NCI-H446 treated with DMSO at 0.1 percent for 48 hours (cell line): ENCODE measurements around the gene GFRA1.

Source experiments
- DNase-seq: peaks from one replicate; lab custom pipeline; 2025; lab: John Stamatoyannopoulos, UW

Gene GFRA1

DNA sequence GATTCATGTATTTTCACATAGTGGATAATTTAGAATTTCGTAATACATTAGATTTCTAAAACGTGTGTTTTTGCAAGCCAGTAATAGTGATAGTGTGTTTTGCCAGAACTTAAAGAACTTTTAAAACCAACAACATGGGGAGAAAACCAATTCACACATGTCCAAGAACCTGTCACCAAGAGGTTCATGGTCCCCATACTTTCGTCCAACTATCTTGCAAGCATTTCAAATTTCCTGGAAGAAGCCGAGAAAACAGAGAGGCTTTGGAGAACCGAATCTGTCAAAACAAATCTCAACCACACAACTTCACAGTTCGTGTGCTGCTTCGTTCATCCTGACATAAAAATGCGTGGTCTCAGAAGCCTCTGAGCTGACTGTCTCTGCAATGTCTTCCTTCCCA is 31.9 kb downstream of the GFRA1 start:
- DNase-seq: no peak

- DNase-seq: no peak
These were observed 32.7 kb downstream of the GFRA1 start for GRCh38 chr10:116240157-116240950.

DNA sequence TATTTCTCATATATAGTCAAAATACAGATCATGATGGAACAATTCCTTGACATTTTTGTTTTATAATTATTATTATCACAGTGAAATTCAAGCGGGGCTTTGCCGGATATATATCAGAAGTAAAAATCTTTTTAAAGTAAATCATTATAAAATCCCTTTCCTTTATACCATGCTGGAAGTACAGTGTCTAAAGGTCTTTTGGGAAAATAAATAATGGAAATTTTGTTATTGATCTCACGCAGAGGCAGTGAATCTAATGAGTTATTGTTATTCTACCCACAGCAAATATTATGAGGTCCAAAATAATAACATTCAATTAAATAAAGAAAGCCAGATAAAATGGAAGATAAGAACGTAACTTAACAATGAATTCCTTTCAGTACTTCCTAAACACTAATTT is 33.8 kb downstream of the GFRA1 start:
- DNase-seq: no peak

DNA sequence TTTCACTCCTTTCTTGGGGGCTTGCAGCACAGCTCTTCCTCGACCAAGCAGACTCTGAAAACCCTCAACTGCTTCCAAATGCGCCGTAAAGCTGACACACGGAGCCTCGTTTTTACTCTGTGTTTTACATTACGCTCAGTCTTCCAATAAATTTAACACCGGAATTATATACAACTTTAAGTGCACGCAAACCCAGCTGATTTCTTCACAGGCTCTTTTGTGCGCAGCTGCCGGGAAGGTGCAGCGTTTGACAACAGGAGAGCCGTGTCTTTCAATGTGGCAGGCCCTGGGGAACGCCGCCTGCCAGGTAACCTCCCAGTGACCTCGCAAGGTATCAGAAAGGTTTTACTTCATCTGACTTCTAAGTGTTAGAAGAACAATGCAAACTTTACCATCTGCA is 35.0 kb downstream of the GFRA1 start:
- DNase-seq: no peak

GRCh38 chr10:116237260-116237659 is 35.7 kb downstream of the GFRA1 start:
- DNase-seq: no peak

GRCh38 chr10:116233230-116233629 is 39.8 kb downstream of the GFRA1 start:
- DNase-seq: no peak

GRCh38 chr10:116232613-116233012 is 40.4 kb downstream of the GFRA1 start:
- DNase-seq: no peak

DNA sequence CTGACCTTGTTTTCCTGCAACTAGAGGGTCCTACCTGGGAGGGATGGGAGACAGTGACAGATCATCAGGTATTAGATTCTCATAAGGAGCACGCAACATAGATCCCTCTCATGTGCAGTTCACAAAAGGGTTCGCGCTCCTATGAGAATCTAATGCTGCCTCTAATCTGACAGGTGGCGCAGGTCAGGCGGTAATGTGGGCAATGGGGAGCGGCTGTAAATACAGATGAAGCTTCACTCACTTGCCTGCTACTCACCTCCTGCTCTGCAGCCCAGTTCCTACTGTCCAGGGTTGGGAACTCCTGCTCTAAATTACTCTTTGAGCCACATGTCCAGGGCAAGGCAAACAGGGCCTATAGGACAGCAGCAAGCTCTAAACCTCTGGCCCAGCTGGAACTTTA is 46.2 kb downstream of the GFRA1 start:
- no peak for DNase-seq

DNA sequence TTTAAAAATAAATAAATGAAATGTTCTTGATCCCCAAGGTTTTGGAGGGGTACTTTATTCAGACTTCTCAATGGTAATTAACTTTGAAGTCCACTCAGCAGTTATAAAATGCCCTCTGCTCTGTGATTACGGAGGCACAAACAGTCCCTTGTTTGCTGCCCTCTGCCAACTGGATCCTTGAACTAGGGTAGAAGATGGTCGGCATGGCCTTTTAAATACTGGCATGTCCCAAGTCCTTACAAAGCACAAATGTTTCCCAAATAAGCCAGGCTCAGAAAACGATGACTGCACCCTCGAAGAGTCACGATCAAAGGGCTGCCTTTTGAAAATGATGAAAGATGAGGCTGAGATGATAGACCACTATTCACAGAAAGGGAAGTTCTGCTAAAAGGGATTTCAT is 47.0 kb downstream of the GFRA1 start:
- no peak for DNase-seq

DNA sequence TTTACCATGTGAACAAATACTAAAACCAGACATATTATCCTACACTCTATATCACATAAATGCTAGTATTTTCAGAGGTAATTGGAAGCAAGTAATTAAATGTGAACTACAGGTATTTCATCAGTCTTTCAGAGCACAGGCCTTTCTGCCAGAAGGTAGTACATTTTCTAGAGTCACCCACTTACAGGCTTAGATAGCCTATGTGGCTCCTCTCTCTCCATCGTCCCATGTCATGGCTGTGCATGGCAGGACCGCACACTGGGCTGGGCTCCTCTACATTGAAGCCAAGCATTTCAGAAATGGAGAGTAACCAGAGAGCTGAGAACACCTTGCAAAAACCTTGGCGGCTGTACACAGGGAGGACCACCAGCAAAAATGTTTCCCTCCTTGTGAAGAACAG is 49.7 kb downstream of the GFRA1 start:
- DNase-seq: no peak

DNA sequence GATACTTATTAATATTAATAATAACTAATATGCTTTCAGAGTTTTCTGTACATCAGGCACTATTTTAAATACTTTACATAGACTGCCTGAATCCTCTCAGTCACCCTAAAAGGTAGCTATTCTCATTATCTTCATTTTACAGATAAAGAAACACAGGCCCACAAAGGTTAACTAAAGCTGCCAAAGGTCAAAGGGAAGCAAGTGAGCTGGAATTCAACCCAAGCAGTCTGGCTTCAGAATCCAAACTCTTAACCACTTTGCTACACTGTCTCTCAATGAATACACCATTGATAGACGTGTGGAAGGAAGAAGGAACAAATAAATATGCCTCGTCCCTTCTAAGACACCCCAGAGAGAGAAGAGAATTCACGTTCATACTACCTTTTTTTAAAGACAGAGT is 52.0 kb downstream of the GFRA1 start:
- no peak for DNase-seq

DNA sequence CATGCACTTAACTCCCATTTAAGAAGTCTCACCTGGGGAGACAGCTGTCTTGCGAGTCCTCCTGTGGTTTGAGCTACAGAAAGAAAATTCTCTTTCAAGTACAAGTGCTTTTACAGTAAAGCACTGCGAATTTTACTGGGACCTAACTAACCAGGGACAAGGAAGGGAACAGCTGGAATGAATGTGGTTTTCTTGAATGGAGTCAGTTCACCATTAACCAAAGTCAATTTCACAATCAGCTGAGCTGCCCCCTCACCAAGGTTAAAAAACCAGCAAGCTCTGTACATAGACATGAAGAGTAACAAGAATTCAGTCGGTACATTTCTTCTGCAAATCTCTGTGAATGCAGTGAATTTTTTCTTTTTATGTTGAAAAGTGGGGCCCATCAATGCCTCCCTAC is 56.3 kb downstream of the GFRA1 start:
- DNase-seq: no peak

DNA sequence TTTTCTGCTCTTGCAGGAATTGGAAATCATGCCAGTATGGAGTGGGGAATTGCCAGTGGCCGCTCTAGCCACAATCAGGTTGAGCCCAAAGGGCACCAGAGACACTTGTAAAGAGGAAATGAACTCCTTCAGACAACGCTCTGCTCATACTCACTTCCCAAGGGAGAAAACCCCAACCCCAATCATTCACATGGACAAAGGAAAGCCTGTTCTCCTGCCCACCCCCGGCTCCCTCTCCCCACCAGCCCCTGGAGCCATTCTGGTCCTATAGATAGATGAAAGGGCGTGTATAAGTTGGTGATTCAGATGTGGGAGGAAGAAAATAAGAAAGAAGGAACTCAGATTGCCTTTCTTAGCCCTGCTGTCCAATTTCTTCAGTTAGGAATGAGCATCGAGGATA is 57.4 kb downstream of the GFRA1 start:
- no peak for DNase-seq

DNA sequence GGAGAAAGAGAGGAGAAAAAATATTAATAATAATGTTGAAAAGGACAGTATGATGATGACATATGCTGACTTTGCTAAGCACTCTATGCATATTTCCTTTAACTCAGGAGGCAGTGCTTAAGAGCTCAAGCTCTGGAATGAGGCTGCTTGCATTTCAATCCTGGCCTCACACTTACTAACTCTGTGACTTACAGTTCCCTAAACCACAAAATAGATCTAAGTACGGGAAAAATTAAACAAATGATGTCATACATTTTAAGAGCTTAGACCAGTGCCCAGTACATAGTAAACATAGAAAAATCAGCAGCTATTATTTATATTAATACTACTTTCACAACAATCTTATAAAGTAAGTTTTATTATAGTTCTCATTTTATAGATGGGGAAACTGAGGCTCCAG is 61.3 kb downstream of the GFRA1 start:
- no peak for DNase-seq

GRCh38 chr10:116210588-116211346 is 62.2 kb downstream of the GFRA1 start:
- no peak for DNase-seq

DNA sequence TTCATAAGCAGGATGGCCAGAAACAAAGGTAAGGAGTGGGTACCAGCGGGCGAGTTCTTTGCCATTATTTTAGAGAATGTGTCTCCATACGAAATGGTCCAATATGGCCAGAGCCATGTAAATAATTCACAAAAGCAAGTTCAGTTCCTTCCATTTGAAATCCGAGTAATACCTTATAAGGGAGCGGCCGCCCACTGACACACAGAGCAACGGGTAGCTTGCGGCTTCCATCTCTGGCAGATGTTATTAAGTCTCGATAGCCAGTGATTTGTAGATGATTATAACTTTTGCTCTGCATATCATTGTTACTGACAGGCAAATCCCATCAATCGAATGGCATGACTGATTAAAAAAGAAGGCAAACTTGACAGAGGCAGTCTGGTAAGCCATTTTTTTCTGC is 63.2 kb downstream of the GFRA1 start:
- DNase-seq: no peak

DNA sequence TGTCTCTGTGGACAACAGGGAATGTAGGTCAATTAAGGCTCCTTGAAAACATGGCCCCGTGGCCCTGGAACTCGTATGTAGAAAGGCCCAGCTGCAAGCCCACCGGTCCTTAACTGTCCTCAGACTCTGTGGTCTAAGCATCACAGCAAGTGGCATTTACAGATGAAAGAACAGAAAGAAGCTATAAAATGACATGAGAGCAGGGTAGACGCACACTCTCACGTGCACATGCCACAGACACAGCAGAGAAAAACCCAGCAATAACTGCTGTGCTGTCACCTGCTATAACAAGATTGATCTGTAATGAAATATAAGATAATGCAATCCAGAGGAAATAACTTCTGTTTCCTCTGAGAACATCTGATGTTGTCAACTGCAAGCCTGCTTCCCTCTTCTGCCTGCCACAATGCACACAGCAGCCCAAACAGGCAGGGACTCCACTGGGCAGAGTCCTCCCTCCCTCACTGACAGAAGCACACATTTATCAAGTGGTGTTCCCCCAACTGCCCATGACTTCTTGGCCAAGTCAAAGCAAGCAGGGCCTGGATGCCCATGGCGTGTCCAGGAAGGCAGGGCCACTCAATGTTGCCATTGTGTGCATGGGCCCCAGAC is 63.9 kb downstream of the GFRA1 start:
- no peak for DNase-seq

- no peak for DNase-seq
These were observed 65.3 kb downstream of the GFRA1 start for GRCh38 chr10:116207690-116208089.

GRCh38 chr10:116203661-116204060 is 69.3 kb downstream of the GFRA1 start:
- no peak for DNase-seq

DNA sequence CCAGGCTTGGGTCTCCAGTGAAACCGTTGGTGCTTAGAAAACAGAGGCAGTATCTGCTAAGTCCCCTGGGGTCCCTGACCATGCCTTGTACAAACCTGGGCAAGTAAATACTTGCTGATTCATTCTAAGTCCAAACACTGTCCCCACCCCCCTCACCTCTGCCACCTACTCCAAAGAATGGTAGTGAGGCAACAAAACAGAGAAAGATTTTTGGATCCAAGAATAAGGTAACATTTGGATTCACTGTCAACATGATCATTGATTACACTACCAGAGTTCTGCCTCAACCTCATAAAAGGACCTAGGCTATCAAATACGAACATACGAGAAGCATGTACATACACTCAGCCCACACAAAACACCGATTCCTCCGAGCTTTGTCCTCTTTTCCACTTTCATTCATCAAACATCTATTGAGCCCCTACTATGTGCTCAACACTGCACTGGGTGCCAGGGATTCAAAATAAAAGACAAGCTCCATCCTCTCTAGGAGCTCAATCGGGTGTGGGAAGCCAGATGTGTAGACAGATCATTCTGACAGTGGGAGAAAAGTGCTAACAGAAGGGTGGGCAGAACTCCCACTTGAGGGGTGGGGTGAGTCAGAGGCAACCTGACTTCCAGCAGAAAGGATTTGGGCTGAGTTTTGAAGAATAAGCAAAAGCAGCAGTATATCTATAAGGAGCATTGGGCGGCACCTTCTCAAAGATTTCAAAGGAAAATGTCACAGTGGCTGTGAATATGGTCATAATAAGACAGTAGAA is 71.2 kb downstream of the GFRA1 start:
- DNase-seq: no peak

- DNase-seq: no peak
These were observed 72.0 kb downstream of the GFRA1 start for GRCh38 chr10:116201011-116201410.

DNA sequence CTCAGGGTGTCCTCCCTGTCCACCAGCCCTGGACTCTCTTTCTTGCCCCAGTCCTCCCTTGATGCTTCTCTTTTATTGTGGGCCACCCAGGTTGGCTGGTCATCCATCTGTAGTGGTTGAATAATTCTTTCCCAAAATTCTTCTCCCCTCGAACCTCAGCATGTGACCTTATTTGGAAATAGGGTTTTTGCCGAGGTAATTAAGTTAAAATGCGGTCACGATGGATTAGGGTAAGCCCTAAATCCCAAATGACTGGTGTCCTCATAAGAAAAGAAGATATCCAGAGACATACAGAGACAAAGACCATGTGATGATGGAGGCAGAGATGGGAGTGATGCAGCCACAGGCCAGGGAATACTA is 74.3 kb downstream of the GFRA1 start:
- no peak for DNase-seq
